Measurements from ENCODE around the gene PCSK1N. TPM values are rescaled to one million over a fixed set of nuclear protein-coding genes. Genes with fewer than 3 reads are reported as not detected.
A peak's percentile ranks its signal among the peaks of the same experiment; 100 is the strongest.

Gene PCSK1N
- total RNA-seq, 1 donor from 2014 or later, result 74.2 TPM

DNA sequence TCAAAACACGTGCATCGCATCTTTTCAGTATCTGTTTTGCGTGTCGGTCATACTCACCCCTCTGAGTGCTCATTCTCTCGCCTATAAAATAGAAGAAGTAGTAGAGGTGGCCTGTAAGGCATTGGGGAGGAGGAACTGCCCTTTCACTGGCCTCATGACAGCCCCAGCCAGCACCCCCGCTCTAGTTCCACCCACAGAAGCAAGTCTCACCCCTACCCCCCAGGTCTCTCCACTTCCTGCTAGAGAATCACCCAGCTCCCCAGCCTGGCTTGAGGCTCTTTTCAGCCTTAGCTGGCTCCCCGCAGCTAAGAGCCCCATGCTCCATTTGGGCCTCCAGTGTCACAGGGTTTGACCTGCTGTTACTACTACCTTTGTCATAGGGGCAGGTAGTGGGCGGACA, 21.8 kb downstream of the PCSK1N start:
- TF ChIP-seq, protein P1, sequence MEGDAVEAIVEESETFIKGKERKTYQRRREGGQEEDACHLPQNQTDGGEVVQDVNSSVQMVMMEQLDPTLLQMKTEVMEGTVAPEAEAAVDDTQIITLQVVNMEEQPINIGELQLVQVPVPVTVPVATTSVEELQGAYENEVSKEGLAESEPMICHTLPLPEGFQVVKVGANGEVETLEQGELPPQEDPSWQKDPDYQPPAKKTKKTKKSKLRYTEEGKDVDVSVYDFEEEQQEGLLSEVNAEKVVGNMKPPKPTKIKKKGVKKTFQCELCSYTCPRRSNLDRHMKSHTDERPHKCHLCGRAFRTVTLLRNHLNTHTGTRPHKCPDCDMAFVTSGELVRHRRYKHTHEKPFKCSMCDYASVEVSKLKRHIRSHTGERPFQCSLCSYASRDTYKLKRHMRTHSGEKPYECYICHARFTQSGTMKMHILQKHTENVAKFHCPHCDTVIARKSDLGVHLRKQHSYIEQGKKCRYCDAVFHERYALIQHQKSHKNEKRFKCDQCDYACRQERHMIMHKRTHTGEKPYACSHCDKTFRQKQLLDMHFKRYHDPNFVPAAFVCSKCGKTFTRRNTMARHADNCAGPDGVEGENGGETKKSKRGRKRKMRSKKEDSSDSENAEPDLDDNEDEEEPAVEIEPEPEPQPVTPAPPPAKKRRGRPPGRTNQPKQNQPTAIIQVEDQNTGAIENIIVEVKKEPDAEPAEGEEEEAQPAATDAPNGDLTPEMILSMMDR (IDR thresholded peaks at IDR 0.05), result no peak
- DNase-seq (ENCODE audit: low spot score), result no peak
- Mint-ChIP-seq H3K9me3 (ENCODE audit: low read depth) (peaks cover 9% of the 10 kb centered on the region), H3K36me3 (ENCODE audit: low read depth) (peaks cover 6% of the 10 kb centered on the region), H3K4me1 (ENCODE audit: low read depth) (no peaks in the 10 kb centered on the region), H3K4me3 (ENCODE audit: unreplicated experiment) (no peak overlapping the region), H3K27me3 (ENCODE audit: low read depth) (no peaks in the 10 kb centered on the region), H3K27ac (ENCODE audit: unreplicated experiment) (no peak overlapping the region)

DNA sequence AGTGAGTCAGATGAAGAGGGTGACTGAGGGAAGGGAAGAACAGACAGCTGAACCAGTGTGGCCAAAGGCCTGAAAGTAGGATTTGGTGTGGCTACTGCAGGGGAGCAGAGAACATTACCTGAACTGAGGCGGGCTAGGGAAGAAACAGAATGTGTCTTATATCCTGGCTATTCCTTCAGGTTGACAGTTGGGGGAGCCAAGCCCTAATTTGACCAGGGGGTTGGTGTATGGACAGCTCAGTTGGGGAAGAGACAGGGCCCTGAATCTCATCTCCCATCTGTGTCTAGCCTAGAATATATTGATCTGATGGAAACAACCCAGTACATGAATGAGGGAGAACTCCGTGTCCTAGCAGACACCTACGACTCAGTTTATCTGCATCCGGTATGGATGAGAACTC, 29.3 kb downstream of the PCSK1N start:
- Mint-ChIP-seq H3K4me3 (ENCODE audit: unreplicated experiment) (no peak overlapping the region), H3K27ac (ENCODE audit: unreplicated experiment) (no peak overlapping the region), H3K27me3 (ENCODE audit: low read depth) (no peaks in the 10 kb centered on the region), H3K36me3 (ENCODE audit: low read depth) (peaks cover 2% of the 10 kb centered on the region), H3K9me3 (ENCODE audit: low read depth) (peaks cover 11% of the 10 kb centered on the region), H3K4me1 (ENCODE audit: low read depth) (peaks cover 6% of the 10 kb centered on the region)
- no peak for DNase-seq (ENCODE audit: low spot score)
- TF ChIP-seq, protein P1 (IDR thresholded peaks at IDR 0.05), result no peak

DNA sequence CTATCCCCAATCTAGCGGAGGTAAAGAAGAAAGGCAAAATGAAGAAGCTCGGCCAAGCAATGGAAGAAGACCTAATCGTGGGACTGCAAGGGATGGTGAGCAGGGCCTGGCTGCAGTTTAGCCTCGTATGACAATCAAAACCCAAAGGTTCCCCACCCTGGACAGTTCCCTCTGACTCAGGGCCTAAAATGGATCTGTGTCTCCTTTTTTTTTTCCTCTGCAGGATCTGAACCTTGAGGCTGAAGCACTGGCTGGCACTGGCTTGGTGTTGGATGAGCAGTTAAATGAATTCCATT, 32.6 kb downstream of the PCSK1N start:
- no peaks in the 10 kb centered on the region for H3K27me3 Mint-ChIP-seq (ENCODE audit: low read depth)
- TF ChIP-seq, protein P1 (IDR thresholded peaks at IDR 0.05), result no peak
- H3K4me1 Mint-ChIP-seq (ENCODE audit: low read depth), result peaks cover 10% of the 10 kb centered on the region
- H3K9me3 Mint-ChIP-seq (ENCODE audit: low read depth), result peaks cover 12% of the 10 kb centered on the region
- peak overlapping the region; percentile 99 for H3K27ac Mint-ChIP-seq (ENCODE audit: unreplicated experiment)
- peak overlapping the region; percentile 85 for H3K4me3 Mint-ChIP-seq (ENCODE audit: unreplicated experiment)
- DNase-seq (ENCODE audit: low spot score), result no peak
- no peaks in the 10 kb centered on the region for H3K36me3 Mint-ChIP-seq (ENCODE audit: low read depth)

DNA sequence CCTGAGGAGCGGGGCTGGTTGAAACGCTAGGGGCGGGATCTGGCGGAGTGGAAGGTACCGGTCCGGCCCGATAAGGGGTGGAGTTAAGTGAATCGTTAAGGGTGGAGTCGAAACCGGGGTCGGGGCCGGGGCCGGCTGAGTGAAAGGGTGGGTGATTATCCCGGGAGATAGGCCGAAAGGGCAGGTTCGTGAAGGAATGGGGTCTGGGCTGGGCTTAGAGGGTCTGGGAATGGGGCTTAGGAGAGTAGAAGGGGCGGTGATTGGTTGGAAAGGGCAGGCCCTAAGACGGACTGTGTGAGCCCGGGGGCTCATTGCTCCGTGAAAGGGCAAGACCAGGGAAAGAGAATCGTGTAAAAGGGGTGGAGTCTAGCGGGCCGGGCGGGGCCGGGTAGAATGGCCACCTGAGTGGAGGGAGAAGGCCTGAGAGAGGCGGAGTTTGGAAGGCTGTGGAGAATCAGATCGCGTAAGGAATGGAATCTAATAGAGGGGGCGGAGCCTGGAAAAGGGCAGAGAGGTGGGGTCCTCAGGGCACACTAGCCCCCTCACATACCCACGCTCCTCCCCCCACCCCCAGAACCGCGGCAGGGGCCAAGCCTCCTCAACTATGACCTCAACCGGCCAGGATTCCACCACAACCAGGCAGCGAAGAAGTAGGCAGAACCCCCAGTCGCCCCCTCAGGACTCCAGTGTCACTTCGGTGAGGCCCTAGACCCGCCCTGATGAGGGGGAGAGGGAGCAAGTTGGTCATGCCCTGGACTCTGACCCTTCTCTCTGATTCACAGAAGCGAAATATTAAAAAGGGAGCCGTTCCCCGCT, 33.1 kb downstream of the PCSK1N start:
- Mint-ChIP-seq H3K9me3 (ENCODE audit: low read depth) (peaks cover 12% of the 10 kb centered on the region), H3K4me3 (ENCODE audit: unreplicated experiment) (peak overlapping the region; percentile 85), H3K27me3 (ENCODE audit: low read depth) (no peaks in the 10 kb centered on the region), H3K27ac (ENCODE audit: unreplicated experiment) (peak overlapping the region; percentile 99), H3K4me1 (ENCODE audit: low read depth) (peaks cover 10% of the 10 kb centered on the region), H3K36me3 (ENCODE audit: low read depth) (no peaks in the 10 kb centered on the region)
- no peak for DNase-seq (ENCODE audit: low spot score)
- TF ChIP-seq, protein P1 (IDR thresholded peaks at IDR 0.05), result no peak

DNA sequence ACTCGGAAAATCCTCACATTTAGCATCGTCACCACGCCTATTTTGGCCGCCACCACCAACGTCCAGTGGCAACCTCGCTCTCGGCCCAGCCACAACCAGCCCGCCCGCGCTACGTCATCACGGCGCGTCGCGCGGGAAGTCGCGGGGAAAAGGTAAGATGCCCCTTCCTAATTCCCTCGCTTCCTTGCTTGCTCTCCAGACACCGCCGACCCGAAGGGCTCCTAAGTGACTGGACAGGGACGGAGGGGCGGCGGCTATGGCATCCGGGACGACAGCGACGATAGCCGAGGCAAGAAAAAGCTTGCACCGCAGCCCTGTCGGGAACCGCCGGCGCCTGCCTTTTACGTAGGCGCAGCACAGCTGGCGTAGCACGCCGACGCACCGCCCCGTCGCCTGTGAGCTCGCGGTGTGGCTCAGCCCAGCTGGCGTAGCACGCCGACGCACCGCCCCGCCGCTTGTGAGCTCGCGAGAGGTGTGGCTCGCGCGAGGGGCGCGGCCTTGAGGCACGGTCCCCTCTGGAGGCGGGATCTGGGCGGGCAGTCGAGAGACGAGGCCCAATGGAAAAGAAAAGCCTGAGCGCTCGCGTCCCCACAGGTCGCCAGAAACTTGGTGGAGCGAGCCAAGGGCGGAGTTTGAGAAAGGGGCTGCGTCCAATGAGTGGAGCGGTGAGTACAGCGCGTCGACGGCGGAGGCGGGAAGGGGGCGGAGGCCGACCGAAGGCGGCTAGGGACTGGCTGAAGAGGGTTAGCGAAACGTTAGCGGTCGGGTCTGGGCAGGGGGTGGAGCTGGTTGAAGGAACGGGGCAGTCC, 33.9 kb downstream of the PCSK1N start, which contains the start of gene HDAC6:
Gene HDAC6 (plus strand): TSS at position 788 of the 809 bp plus-strand sequence. CDS start 626 bp downstream, outside the sequence.
- DNase-seq (ENCODE audit: low spot score), result peak; percentile 99
- Mint-ChIP-seq H3K4me3 (ENCODE audit: unreplicated experiment) (peak within 1 kb of the TSS; percentile 85), H3K9me3 (ENCODE audit: low read depth) (peaks cover 12% of the 10 kb centered on the region), H3K27me3 (ENCODE audit: low read depth) (no peaks in the 10 kb centered on the region), H3K27ac (ENCODE audit: unreplicated experiment) (peak within 1 kb of the TSS; percentile 99), H3K4me1 (ENCODE audit: low read depth) (peaks cover 10% of the 10 kb centered on the region), H3K36me3 (ENCODE audit: low read depth) (no peaks in the 10 kb centered on the region)
- TF ChIP-seq, protein P1 (IDR thresholded peaks at IDR 0.05), result no peak

Measured in chondrocyte (in vitro differentiated cells).